Measurements from ENCODE around the gene SLC16A4. TPM values are rescaled to one million over a fixed set of nuclear protein-coding genes. Genes with fewer than 3 reads are reported as not detected.

SLC16A4 gene
- total RNA-seq, 1 experiment from 2014 or later: 0.28 TPM

DNA sequence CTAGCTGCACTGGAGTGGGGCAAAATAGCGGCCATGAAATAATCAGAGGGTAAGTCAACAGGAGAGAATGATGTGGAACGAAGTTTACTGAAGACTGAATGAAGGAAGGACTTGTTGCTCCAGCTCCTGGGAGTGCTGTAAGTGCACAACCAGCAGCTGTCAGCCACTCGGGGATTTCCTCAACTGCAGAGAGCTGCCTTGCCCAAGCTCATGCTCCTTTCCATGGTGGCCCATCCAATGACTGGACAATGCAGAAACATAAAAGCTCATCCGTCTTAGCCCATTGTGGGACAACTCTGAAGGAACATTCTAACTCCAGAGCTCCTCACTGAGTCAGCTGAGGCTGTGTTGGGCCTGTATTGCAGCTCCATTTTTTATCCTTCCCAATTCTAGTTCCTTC is 72.8 kb downstream of the SLC16A4 start:
- Mint-ChIP-seq H3K27ac (no peak overlapping the region), H3K4me1 (peaks cover 4% of the 10 kb centered on the region), H3K36me3 (no peaks in the 10 kb centered on the region), H3K4me3 (no peak overlapping the region), H3K27me3 (ENCODE audit: low read depth) (no peaks in the 10 kb centered on the region), H3K9me3 (peaks cover 7% of the 10 kb centered on the region)
- POLR2A ChIA-PET: interaction anchor here (1.1 kb wide), 1 partner anchor 21 kb away, joined by 4 read pairs; the partner anchor contains the start of gene RBM15
- ATAC-seq (no peak), DNase-seq (ENCODE audit: low spot score) (no peak)
- TF ChIP-seq NFYB (CRISPR knock-in tag; conservative IDR thresholded peaks at IDR 0.05; ENCODE audit: low read depth): no peak
- TF ChIP-seq, protein P1, sequence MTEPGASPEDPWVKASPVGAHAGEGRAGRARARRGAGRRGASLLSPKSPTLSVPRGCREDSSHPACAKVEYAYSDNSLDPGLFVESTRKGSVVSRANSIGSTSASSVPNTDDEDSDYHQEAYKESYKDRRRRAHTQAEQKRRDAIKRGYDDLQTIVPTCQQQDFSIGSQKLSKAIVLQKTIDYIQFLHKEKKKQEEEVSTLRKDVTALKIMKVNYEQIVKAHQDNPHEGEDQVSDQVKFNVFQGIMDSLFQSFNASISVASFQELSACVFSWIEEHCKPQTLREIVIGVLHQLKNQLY (CRISPR knock-in tag; IDR thresholded peaks at IDR 0.05): no peak
- no peak for TF ChIP-seq RELA (CRISPR knock-in tag; IDR thresholded peaks at IDR 0.05; ENCODE audit: borderline replicate concordance)
- TF ChIP-seq FOXP1 (CRISPR knock-in tag; IDR thresholded peaks at IDR 0.05; ENCODE audit: borderline replicate concordance): no peak
- TF ChIP-seq RORB (CRISPR knock-in tag; IDR thresholded peaks at IDR 0.05): no peak
- TF ChIP-seq CREB1 (CRISPR knock-in tag; IDR thresholded peaks at IDR 0.05): no peak
- TF ChIP-seq, protein P2, sequence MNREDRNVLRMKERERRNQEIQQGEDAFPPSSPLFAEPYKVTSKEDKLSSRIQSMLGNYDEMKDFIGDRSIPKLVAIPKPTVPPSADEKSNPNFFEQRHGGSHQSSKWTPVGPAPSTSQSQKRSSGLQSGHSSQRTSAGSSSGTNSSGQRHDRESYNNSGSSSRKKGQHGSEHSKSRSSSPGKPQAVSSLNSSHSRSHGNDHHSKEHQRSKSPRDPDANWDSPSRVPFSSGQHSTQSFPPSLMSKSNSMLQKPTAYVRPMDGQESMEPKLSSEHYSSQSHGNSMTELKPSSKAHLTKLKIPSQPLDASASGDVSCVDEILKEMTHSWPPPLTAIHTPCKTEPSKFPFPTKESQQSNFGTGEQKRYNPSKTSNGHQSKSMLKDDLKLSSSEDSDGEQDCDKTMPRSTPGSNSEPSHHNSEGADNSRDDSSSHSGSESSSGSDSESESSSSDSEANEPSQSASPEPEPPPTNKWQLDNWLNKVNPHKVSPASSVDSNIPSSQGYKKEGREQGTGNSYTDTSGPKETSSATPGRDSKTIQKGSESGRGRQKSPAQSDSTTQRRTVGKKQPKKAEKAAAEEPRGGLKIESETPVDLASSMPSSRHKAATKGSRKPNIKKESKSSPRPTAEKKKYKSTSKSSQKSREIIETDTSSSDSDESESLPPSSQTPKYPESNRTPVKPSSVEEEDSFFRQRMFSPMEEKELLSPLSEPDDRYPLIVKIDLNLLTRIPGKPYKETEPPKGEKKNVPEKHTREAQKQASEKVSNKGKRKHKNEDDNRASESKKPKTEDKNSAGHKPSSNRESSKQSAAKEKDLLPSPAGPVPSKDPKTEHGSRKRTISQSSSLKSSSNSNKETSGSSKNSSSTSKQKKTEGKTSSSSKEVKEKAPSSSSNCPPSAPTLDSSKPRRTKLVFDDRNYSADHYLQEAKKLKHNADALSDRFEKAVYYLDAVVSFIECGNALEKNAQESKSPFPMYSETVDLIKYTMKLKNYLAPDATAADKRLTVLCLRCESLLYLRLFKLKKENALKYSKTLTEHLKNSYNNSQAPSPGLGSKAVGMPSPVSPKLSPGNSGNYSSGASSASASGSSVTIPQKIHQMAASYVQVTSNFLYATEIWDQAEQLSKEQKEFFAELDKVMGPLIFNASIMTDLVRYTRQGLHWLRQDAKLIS (CRISPR knock-in tag; IDR thresholded peaks at IDR 0.05; ENCODE audit: borderline replicate concordance): no peak
- TF ChIP-seq, protein P3, sequence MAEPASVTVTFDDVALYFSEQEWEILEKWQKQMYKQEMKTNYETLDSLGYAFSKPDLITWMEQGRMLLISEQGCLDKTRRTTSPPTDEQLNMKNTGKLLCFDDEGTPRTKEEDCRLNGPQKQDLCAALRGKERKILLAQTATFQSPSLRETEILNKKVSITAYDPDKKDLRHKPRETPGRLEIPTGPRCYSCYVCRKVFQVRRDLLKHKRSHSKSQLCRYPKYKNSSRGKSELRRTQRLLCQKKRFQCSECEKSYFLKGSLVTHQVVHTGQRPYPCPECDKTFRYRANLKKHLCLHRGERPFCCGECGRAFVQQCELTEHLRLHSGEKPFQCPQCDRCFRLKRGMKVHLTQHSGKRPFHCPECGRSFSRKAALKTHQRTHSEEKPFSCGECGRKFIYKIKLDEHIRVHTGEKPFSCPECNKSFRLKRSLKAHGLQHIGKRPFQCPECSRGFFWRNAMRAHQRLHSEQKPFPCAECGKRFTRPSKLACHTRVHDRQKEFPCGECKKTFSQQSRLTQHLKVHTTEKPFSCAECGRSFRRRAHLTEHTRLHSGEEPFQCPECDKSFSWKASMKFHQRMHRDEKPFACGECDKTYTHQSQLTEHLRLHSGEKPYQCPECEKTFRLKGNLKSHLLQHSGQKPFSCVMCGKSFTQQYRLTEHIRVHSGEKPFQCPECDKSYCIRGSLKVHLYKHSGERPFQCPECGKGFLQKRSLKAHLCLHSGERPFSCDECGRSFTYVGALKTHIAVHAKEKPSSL (CRISPR knock-in tag; conservative IDR thresholded peaks at IDR 0.05): no peak
- TF ChIP-seq ZNF416 (CRISPR knock-in tag; IDR thresholded peaks at IDR 0.05): no peak
- TF ChIP-seq ELF4 (CRISPR knock-in tag; IDR thresholded peaks at IDR 0.05; ENCODE audit: low read depth): no peak
- no peak for TF ChIP-seq ATF1 (CRISPR knock-in tag; IDR thresholded peaks at IDR 0.05)
- TF ChIP-seq, protein P4, sequence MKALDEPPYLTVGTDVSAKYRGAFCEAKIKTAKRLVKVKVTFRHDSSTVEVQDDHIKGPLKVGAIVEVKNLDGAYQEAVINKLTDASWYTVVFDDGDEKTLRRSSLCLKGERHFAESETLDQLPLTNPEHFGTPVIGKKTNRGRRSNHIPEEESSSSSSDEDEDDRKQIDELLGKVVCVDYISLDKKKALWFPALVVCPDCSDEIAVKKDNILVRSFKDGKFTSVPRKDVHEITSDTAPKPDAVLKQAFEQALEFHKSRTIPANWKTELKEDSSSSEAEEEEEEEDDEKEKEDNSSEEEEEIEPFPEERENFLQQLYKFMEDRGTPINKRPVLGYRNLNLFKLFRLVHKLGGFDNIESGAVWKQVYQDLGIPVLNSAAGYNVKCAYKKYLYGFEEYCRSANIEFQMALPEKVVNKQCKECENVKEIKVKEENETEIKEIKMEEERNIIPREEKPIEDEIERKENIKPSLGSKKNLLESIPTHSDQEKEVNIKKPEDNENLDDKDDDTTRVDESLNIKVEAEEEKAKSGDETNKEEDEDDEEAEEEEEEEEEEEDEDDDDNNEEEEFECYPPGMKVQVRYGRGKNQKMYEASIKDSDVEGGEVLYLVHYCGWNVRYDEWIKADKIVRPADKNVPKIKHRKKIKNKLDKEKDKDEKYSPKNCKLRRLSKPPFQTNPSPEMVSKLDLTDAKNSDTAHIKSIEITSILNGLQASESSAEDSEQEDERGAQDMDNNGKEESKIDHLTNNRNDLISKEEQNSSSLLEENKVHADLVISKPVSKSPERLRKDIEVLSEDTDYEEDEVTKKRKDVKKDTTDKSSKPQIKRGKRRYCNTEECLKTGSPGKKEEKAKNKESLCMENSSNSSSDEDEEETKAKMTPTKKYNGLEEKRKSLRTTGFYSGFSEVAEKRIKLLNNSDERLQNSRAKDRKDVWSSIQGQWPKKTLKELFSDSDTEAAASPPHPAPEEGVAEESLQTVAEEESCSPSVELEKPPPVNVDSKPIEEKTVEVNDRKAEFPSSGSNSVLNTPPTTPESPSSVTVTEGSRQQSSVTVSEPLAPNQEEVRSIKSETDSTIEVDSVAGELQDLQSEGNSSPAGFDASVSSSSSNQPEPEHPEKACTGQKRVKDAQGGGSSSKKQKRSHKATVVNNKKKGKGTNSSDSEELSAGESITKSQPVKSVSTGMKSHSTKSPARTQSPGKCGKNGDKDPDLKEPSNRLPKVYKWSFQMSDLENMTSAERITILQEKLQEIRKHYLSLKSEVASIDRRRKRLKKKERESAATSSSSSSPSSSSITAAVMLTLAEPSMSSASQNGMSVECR (CRISPR knock-in tag; IDR thresholded peaks at IDR 0.05; ENCODE audit: borderline replicate concordance): no peak
- TF ChIP-seq SMAD3 (CRISPR knock-in tag; IDR thresholded peaks at IDR 0.05; ENCODE audit: borderline replicate concordance): no peak
- no peak for TF ChIP-seq ZNF671 (CRISPR knock-in tag; IDR thresholded peaks at IDR 0.05)
- no peak for TF ChIP-seq SP1 (CRISPR knock-in tag; conservative IDR thresholded peaks at IDR 0.05)
- TF ChIP-seq, protein P5, sequence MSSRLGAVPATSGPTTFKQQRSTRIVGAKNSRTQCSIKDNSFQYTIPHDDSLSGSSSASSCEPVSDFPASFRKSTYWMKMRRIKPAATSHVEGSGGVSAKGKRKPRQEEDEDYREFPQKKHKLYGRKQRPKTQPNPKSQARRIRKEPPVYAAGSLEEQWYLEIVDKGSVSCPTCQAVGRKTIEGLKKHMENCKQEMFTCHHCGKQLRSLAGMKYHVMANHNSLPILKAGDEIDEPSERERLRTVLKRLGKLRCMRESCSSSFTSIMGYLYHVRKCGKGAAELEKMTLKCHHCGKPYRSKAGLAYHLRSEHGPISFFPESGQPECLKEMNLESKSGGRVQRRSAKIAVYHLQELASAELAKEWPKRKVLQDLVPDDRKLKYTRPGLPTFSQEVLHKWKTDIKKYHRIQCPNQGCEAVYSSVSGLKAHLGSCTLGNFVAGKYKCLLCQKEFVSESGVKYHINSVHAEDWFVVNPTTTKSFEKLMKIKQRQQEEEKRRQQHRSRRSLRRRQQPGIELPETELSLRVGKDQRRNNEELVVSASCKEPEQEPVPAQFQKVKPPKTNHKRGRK (CRISPR knock-in tag; IDR thresholded peaks at IDR 0.05; ENCODE audit: borderline replicate concordance): no peak
- TF ChIP-seq, protein P6, sequence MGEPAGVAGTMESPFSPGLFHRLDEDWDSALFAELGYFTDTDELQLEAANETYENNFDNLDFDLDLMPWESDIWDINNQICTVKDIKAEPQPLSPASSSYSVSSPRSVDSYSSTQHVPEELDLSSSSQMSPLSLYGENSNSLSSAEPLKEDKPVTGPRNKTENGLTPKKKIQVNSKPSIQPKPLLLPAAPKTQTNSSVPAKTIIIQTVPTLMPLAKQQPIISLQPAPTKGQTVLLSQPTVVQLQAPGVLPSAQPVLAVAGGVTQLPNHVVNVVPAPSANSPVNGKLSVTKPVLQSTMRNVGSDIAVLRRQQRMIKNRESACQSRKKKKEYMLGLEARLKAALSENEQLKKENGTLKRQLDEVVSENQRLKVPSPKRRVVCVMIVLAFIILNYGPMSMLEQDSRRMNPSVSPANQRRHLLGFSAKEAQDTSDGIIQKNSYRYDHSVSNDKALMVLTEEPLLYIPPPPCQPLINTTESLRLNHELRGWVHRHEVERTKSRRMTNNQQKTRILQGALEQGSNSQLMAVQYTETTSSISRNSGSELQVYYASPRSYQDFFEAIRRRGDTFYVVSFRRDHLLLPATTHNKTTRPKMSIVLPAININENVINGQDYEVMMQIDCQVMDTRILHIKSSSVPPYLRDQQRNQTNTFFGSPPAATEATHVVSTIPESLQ (CRISPR knock-in tag; IDR thresholded peaks at IDR 0.05): no peak
- CTCF ChIA-PET: interaction anchor here (0.7 to 3.7 kb wide), 8 partner anchors 17 to 178 kb away, joined by 3 to 30 read pairs (median 4); no protein-coding TSS in a partner anchor
